HCT116 (cell line): ENCODE data around the gene CRTC1. TPM values are rescaled to one million over a fixed set of nuclear protein-coding genes. Genes with fewer than 3 reads are reported as not detected.

Experiments used
- ATAC-seq: fragments of 200-7000 bp; cut with Tn5 transposase; 2 replicates; pipeline ENCODE4 v1.9.1; 2020; ENCODE audit warnings: mild to moderate bottlenecking, moderate library complexity
- BruUV-seq: library from RNA; stranded (reverse); fragments of 400-500 nt; replicated peaks from 2 replicates; lab custom pipeline; 2021; lab: Mats Ljungman, UMichigan
- CTCF ChIA-PET: fragments of 300-600 bp; sonication (Branson Sonifier 250); formaldehyde crosslinking; loops from one replicate; lab custom pipeline; 2021; ENCODE audit warnings: antibody characterized with exemption; lab: Charles Lee
- POLR2A ChIA-PET: fragments of 300-600, 350-600 bp; sonication (Branson Sonifier 250); formaldehyde crosslinking; loops from one replicate; lab custom pipeline; 2021; ENCODE audit warnings: antibody characterized with exemption; lab: Charles Lee
- RAD21 ChIA-PET, 2 experiments: fragments of 300-600 bp; sonication (Branson Sonifier 250); formaldehyde crosslinking; loops; one replicate each; lab custom pipeline; 2023; ENCODE audit warnings: low total read pairs in 2 of 2; ENCODE audit not compliant: uncharacterized antibody in 2 of 2, unreplicated experiment in 2 of 2, low non-redundant PET in 1 of 2; lab: Charles Lee
- DNase-seq: peaks from one replicate; pipeline ENCODE4 v3.0.0-alpha.2; 2010; ENCODE audit warnings: low read depth, low spot score
- H2AFZ ChIP-seq: fragments of 200-600 bp; shearing (Covaris generic), sonication (generic); 2 replicates; pipeline ENCODE4 v1.6.1; 2017; ENCODE audit warnings: low read depth, mixed run types, mixed read lengths, antibody characterized with exemption, low read length; ENCODE audit not compliant: poor library complexity, severe bottlenecking
- H3K27ac ChIP-seq: 2 replicates; pipeline ENCODE4 v1.5.1; 2012; ENCODE audit warnings: low read depth, low read length
- H3K27me3 ChIP-seq: fragments of 200-600 bp; sonication (generic); 2 replicates; pipeline ENCODE4 v1.6.1; 2016; ENCODE audit warnings: mixed run types, low read length, mixed read lengths; ENCODE audit not compliant: insufficient read depth
- H3K36me3 ChIP-seq, 2 experiments: fragments of 200-500 bp in 1 of 2; fragments of 200-600 bp in 1 of 2; sonication (Bioruptor generic) in 1 of 2; sonication (generic) in 1 of 2; 2 replicates each; pipeline versions ENCODE4 v1.5.1 to v1.6.1; 2014 to 2016; ENCODE audit warnings: low read length in 2 of 2, inconsistent platforms in 1 of 2, mixed read lengths in 1 of 2, mixed run types in 1 of 2; ENCODE audit not compliant: insufficient read depth in 2 of 2, control insufficient read depth in 1 of 2
- H3K4me1 ChIP-seq, 2 experiments: fragments of 200-600 bp in 1 of 2; sonication (generic) in 1 of 2; 2 replicates each; pipeline versions ENCODE4 v1.5.1 to v1.6.1; 2012 to 2017; ENCODE audit warnings: low read length in 2 of 2, inconsistent platforms in 1 of 2, mild to moderate bottlenecking in 1 of 2, mixed read lengths in 1 of 2, mixed run types in 1 of 2, moderate library complexity in 1 of 2; ENCODE audit not compliant: insufficient read depth in 2 of 2, control insufficient read depth in 1 of 2
- H3K4me2 ChIP-seq: fragments of 200-600 bp; sonication (generic); 2 replicates; pipeline ENCODE4 v1.6.1; 2017; ENCODE audit warnings: mixed run types, low read length, mixed read lengths
- H3K4me3 ChIP-seq, 2 experiments: fragments of 200-600 bp in 1 of 2; sonication (generic) in 1 of 2; replicated peaks in 1 of 2; 2 replicates each; pipeline ENCODE4 v1.5.1; 2011 to 2016; ENCODE audit warnings: low read length in 2 of 2, control low read depth in 1 of 2, low read depth in 1 of 2, mild to moderate bottlenecking in 1 of 2, mixed read lengths in 1 of 2, mixed run types in 1 of 2
- H3K79me2 ChIP-seq: fragments of 200-600 bp; sonication (generic); 2 replicates; pipeline ENCODE4 v1.6.1; 2017; ENCODE audit warnings: mild to moderate bottlenecking, mixed run types, low read length, moderate library complexity, mixed read lengths; ENCODE audit not compliant: insufficient read depth
- H3K9ac ChIP-seq: fragments of 200-600 bp; sonication (generic); 2 replicates; pipeline ENCODE4 v1.6.1; 2016; ENCODE audit warnings: low read length, mixed read lengths
- H3K9me2 ChIP-seq: fragments of 200-600 bp; sonication (generic), shearing (Covaris generic); 2 replicates; pipeline ENCODE4 v1.6.1; 2017; ENCODE audit warnings: mixed run types, mild to moderate bottlenecking, moderate library complexity; ENCODE audit not compliant: insufficient read depth
- H3K9me3 ChIP-seq, 2 experiments: fragments of 200-500 bp in 1 of 2; fragments of 200-600 bp in 1 of 2; sonication (Bioruptor generic) in 1 of 2; sonication (generic) in 1 of 2; 2 replicates each; pipeline ENCODE4 v1.6.1; 2014 to 2017; ENCODE audit warnings: low read length in 2 of 2, mixed read lengths in 2 of 2, inconsistent platforms in 1 of 2, low read depth in 1 of 2, mild to moderate bottlenecking in 1 of 2, mixed run types in 1 of 2, moderate library complexity in 1 of 2; ENCODE audit not compliant: control insufficient read depth in 1 of 2, insufficient read depth in 1 of 2
- H4K20me1 ChIP-seq: fragments of 200-600 bp; sonication (generic), shearing (Covaris generic); 2 replicates; pipeline ENCODE4 v1.6.1; 2017; ENCODE audit warnings: mixed run types, mild to moderate bottlenecking, moderate library complexity; ENCODE audit not compliant: insufficient read depth
- CBX3 ChIP-seq: IDR thresholded peaks from 2 replicates; pipeline ENCODE4 v1.6.1; 2012; ENCODE audit warnings: low read depth
- CEBPB ChIP-seq: IDR thresholded peaks from 2 replicates; pipeline ENCODE4 v1.6.1; 2012; ENCODE audit warnings: low read depth
- EGR1 ChIP-seq: IDR thresholded peaks from 2 replicates; pipeline ENCODE4 v1.6.1; 2012; ENCODE audit warnings: low read depth
- ELF1 ChIP-seq: IDR thresholded peaks from 2 replicates; pipeline ENCODE4 v1.6.1; 2012; ENCODE audit warnings: low read depth, borderline replicate concordance
- EZH2phosphoT487 ChIP-seq: fragments of 200-600 bp; IDR thresholded peaks from 2 replicates; pipeline ENCODE4 v1.6.1; 2018; ENCODE audit warnings: antibody characterized with exemption, borderline replicate concordance
- FOSL1 ChIP-seq: IDR thresholded peaks from 2 replicates; pipeline ENCODE4 v1.6.1; 2012; ENCODE audit warnings: low read depth
- POLR2A ChIP-seq: IDR thresholded peaks from 2 replicates; pipeline ENCODE4 v1.7.0; 2011; ENCODE audit warnings: borderline replicate concordance; ENCODE audit not compliant: insufficient read depth, insufficient read length; ENCODE audit errors: extremely low read depth
- POLR2AphosphoS5 ChIP-seq: IDR thresholded peaks from 2 replicates; pipeline ENCODE4 v1.6.1; 2011; ENCODE audit warnings: mild to moderate bottlenecking, low read depth, low read length, moderate library complexity
- REST ChIP-seq: IDR thresholded peaks from 2 replicates; pipeline ENCODE4 v1.6.1; 2012; ENCODE audit warnings: low read depth
- SIN3A ChIP-seq: IDR thresholded peaks from 2 replicates; pipeline ENCODE4 v1.6.1; 2012; ENCODE audit warnings: low read depth
- SRF ChIP-seq: IDR thresholded peaks from 2 replicates; pipeline ENCODE4 v1.6.1; 2012; ENCODE audit warnings: low read depth
- YY1 ChIP-seq: IDR thresholded peaks from 2 replicates; pipeline ENCODE4 v1.6.1; 2011; ENCODE audit warnings: low read length, low read depth, moderate library complexity, mild to moderate bottlenecking; ENCODE audit not compliant: insufficient replicate concordance; ENCODE audit errors: extremely low read depth
- ZBTB33 ChIP-seq: IDR thresholded peaks from 2 replicates; pipeline ENCODE4 v1.6.1; 2011; ENCODE audit warnings: mild to moderate bottlenecking, low read length, moderate library complexity; ENCODE audit not compliant: insufficient replicate concordance; ENCODE audit errors: extremely low read depth
- ZFX ChIP-seq: fragments of 450-650 bp; IDR thresholded peaks from 2 replicates; pipeline ENCODE4 v1.6.1; 2017
- intact Hi-C: fragments of 100-400 bp; cut with micrococcal nuclease; formaldehyde crosslinking; loops from 2 replicates; pipeline ENCODE4 v1.10.0; 2022
- total RNA-seq: library from RNA; stranded (reverse); gene quantifications from one replicate; pipeline ENCODE4 v1.2.1, GENCODE V29; 2021; ENCODE audit not compliant: unreplicated experiment

The CRTC1 gene
- total RNA-seq, 1 experiment from 2014 or later = 14.9 TPM

GRCh38 chr19:18704971-18705370 is 21.5 kb downstream of the CRTC1 start:
- ChIA-PET POLR2A (no interaction called here), RAD21 (no interaction called here), CTCF (no interaction called here)
- no peak overlapping the region for H3K9ac ChIP-seq
- no peaks in the 10 kb centered on the region; the same call in 1 of the 2 replicates for H3K9me2 ChIP-seq
- BruUV-seq = no TSS peak
- no peaks in the 10 kb centered on the region for H3K36me3 ChIP-seq
- H3K79me2 ChIP-seq = peaks cover 13% of the 10 kb centered on the region; the same call in 1 of the 2 replicates
- DNase-seq (no peak), ATAC-seq (no peak)
- H3K4me2 ChIP-seq = no peak overlapping the region
- H3K4me1 ChIP-seq = no peaks in the 10 kb centered on the region
- intact Hi-C loops = no loop called here
- no peaks in the 10 kb centered on the region for H3K9me3 ChIP-seq
- no peak for TF ChIP-seq ZBTB33
- TF ChIP-seq POLR2A = no peak
- no peak overlapping the region for H2AFZ ChIP-seq
- H3K27me3 ChIP-seq = no peaks in the 10 kb centered on the region
- H4K20me1 ChIP-seq = no peaks in the 10 kb centered on the region
- H3K4me3 ChIP-seq = no peak overlapping the region
- no peak overlapping the region for H3K27ac ChIP-seq

GRCh38 chr19:18708452-18709231 is 25.2 kb downstream of the CRTC1 start:
- no TSS peak for BruUV-seq
- H4K20me1 ChIP-seq = no peaks in the 10 kb centered on the region
- ATAC-seq = no peak

More at GRCh38 chr19:18708452-18709231, 25.2 kb downstream of the CRTC1 start:
- no peak overlapping the region for H3K4me3 ChIP-seq
- H3K4me1 ChIP-seq = no peaks in the 10 kb centered on the region
- H3K36me3 ChIP-seq = no peaks in the 10 kb centered on the region
- no peak overlapping the region for H3K4me2 ChIP-seq
- TF ChIP-seq CBX3 (no peak), ZFX (no peak), POLR2A (no peak), CEBPB (no peak), ELF1 (no peak), FOSL1 (no peak), EGR1 (no peak), SRF (no peak), EZH2phosphoT487 (no peak), YY1 (no peak), POLR2AphosphoS5 (no peak), REST (no peak), SIN3A (no peak)
- CTCF ChIA-PET = no interaction called here
- RAD21 ChIA-PET = no interaction called here
- no peaks in the 10 kb centered on the region for H3K27me3 ChIP-seq
- POLR2A ChIA-PET = no interaction called here
- no peaks in the 10 kb centered on the region for H3K9me3 ChIP-seq
- no peak for DNase-seq
- no peak overlapping the region for H2AFZ ChIP-seq
- H3K79me2 ChIP-seq = peaks cover 13% of the 10 kb centered on the region; the same call in 1 of the 2 replicates
- H3K9ac ChIP-seq = no peak overlapping the region
- intact Hi-C loops = no loop called here
- no peak overlapping the region for H3K27ac ChIP-seq
- H3K9me2 ChIP-seq = no peaks in the 10 kb centered on the region; the same call in 1 of the 2 replicates
